Epidermal melanocyte (primary cell): ENCODE results near the gene MAP3K12.
A peak's percentile ranks its signal among the peaks of the same experiment; 100 is the strongest.
"Not testable (repeated sequence)": the region's sequence is repeated elsewhere in the genome, so short reads cannot be mapped to it uniquely, and the experiment has no call there.

Experiments used
- DNase-seq: peaks from one replicate; pipeline ENCODE4 v3.0.0; 2011; ENCODE audit warnings: low spot score; ENCODE audit not compliant: insufficient read length

MAP3K12 gene, protein sequence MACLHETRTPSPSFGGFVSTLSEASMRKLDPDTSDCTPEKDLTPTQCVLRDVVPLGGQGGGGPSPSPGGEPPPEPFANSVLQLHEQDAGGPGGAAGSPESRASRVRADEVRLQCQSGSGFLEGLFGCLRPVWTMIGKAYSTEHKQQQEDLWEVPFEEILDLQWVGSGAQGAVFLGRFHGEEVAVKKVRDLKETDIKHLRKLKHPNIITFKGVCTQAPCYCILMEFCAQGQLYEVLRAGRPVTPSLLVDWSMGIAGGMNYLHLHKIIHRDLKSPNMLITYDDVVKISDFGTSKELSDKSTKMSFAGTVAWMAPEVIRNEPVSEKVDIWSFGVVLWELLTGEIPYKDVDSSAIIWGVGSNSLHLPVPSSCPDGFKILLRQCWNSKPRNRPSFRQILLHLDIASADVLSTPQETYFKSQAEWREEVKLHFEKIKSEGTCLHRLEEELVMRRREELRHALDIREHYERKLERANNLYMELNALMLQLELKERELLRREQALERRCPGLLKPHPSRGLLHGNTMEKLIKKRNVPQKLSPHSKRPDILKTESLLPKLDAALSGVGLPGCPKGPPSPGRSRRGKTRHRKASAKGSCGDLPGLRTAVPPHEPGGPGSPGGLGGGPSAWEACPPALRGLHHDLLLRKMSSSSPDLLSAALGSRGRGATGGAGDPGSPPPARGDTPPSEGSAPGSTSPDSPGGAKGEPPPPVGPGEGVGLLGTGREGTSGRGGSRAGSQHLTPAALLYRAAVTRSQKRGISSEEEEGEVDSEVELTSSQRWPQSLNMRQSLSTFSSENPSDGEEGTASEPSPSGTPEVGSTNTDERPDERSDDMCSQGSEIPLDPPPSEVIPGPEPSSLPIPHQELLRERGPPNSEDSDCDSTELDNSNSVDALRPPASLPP

DNA sequence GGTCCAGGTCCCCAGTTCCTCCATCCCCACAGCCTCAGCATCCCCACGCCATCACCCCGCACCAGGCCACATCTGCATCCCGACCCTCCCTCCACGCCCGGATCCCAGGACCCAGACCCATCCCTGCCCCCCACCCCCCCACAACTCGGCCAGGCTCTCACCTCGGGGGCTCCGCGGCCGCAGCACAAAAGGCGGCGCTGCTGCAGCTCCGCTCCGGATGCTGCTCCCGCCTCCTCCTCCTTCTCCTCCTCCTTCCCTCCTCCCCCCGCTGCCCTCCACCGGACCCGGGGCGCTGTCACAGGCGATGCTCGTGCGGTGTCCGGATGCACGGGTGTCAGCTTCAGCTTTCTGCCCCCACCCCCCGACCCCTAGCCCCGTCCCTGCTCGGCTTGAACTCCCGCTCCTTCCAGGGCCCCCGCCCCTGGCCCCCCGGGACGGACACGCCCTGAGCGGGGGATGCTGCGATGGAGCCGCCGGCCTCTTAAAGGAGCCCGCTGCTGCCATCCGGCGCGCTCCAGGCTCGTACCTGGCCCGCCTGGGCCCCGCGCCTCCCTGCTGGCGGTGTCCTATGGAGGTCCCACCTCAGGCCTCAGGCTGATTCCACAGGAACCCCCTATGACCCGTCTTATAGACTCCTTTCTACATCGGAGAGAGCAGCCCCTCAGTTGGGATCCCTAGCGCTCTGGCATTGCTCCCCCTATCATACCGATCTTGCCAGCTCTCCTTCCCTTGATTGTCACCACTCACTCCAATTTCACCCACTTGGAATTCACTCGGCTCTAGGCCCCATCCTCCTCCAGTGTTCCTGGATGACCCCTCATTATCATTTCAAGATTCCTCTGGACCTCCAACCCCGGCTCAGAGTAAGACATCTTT is at the start of gene MAP3K12:
Gene MAP3K12, minus strand, starts transcription at position 193 of the 876 bp plus-strand sequence. CDS start 12,067 bp downstream, outside the sequence.
- no peak for DNase-seq

DNA sequence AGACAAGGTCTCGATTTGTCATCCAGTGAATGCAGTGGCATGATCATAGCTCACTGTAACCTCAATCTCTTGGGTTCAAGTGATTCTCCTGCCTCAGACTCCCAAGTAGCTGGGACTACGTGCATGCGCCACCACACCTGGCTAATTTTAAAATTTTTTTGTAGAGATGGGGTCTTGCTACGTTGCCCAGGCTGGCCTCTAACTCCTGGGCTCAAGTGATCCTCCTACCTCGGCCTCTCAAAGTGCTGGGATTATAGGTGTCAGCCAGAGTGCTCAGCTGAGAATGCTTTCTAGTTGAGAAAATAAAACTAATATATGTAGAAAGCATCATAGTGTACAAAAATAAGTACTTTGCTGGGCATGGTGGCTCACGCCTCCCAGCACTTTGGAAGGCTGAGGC is 49.1 kb upstream of the MAP3K12 start:
- DNase-seq: not testable (repeated sequence)

DNA sequence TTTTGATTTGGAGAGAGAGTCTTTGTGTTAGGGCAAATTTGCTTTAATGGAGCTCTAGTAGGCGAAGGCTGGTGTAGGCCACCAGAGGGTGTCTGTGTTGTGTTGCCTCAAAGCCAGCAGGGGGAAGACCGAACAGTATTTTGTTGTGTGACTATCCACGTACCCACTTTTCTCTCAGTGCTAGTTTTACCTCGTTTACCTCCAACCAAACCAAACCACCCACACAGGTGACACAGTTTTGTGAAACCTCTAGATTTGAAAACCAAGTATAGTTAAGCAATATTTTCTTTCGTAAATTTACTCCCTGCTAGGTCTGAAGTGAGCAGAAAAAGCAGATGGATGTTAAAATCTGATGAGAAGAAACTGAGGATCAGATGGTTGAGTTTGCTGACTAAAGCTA is 44.3 kb upstream of the MAP3K12 start:
- peak; percentile 42 for DNase-seq

DNA sequence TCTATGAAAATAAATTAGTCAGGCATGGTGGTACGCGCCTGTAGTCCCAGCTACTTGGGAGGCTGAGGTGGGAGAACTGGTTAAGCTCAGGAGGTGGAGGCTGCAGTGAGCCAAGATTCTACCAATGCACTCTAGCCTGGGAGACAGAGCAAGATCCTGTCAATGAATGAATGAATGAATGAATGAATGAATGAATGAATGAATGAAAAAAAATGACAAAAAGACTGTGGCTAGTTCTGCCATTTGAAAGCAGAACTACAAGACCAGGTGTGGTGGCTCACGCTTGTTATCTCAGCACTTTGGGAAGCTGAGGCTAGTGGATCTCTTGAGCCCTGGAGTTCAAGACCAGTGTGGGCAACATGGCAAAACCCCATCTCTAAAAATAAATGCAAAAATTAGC is 40.3 kb upstream of the MAP3K12 start:
- DNase-seq: no peak

DNA sequence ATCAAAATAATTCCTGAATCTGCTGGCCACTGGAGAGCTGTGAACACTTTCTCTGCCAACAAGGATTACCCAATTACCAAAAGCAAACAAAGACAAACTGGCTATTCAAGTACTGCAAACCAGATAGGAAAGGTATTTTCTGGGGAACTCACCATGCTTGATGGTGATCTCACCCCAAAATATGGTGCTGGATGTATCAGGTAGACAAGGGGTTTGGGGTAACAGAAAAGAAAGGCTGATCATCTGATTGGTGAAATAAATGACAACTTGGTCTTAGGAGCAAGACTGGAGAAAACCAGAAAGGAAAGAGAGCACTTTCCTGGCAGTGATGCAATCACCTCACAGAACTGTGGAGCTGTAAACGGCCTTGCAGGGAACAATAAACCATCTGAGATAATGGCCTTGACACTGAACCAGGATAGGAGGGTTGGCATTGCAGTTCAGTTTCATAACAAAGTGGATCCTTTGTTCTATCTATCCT is 39.0 kb upstream of the MAP3K12 start:
- DNase-seq: no peak

DNA sequence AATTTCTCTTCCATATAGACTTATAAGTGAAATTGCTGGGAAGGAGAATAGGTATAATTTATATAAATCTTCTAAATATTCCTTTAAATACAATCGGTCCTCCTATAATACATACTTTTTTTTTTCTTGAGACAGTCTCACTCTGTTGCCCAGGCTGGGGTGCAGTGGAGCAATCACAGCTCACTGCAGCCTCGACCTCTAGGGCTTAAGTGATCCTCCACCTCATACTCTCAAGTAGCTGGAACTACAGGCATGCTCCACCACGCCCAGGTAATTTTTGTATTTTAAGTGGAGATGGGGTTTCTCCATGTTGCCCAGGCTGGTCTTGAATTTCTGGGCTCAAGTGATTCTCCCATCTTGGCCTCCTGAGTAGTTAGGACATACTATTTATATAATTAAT is 37.7 kb upstream of the MAP3K12 start:
- DNase-seq: no peak

DNA sequence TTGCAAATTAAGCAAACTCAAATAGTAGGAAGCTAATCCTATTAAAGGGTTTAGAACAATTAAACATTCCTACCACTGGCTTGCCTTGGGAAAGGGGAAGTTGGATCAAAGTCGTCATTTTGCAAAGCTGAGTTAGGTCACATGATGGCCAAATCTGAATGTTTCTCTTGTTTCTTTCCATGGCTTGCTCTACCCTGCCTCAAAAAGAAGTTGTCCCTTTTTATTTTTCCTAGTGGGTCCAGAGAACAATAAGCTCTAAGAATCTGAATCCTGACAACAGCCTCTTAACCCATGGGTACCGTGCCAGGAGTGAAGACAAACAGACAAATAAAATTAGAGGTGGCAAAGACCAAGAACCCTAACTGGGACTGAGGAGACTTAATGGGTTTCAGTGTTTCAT is 34.2 kb upstream of the MAP3K12 start:
- no peak for DNase-seq

DNA sequence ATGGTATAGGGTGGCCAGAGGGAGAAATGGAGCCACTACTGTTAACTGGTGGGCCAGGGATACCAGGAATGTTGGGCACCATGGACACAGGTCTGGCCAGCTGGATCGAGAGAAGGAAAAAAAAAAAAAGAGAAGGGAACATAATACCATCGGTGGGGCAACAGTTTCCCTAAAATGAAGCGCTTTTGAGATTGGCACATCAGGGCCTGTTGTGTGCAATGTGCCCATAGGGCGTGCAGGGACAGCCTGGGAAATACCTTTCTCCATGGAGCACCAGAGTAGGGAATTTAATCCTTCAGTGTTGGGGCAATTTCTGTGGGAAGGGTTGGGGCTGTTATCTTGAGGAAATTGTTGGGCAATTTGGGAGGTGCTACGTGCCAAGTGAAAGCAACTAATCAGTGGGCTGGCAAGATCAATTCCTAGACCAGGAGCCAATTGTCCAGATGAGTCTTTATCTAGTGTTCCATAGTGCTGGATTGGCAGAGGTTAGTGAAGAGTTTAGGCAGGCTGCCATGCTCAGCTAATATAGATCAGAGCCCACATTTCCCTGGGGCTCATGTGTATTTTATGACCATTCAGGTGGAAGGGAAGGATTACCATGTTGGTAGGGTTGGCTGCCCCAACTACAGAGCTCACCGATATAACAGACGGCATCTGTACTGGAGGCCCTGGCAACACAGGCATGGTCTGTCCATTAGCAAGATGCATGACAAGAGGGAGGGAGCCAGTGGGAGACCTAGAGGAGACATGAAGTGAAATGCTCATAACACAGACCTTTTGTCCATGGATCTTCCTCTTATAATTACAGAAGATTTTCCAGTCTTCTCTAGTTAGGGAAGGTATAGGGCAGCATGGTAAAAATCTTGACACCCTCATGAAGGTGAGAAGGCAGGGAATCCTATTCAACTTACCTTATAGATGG is 33.5 kb upstream of the MAP3K12 start:
- DNase-seq: no peak

DNA sequence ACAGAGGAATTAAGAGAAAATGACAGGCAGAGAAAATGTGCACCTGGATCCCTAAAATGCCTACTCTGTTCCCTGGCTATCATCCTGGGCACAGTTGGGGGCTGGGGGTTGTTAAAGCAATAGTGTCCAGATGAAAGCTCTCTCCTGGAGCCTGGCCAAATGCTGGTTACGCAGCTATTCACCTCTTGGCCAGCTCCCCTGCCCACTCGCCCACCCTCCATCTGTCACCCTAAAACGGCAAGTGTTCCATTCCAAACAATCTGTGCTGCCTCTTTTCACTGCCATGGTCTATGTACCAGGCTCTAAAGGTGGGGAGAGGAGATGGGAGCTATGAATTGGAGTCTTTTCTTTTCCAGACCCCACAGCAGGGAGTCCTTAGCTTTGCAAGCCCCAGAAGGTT is 32.8 kb upstream of the MAP3K12 start:
- no peak for DNase-seq

DNA sequence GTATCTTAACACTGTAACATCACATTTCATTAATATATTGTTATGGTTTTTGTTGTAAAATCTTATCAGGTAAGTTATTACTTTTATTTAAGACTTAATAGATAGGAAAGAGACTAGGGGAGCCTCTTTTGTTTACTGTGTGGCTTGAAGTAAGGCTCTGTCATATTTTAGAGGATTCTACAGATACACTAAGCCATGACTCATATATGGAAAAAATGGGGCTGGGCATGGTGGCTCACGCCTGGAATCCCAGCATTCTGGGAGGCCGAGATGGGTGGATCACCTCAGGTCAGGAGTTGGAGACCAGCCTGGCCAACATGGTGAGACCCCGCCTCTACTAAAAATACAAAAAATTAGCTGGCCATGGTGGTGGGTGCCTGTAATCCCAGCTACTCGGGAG is 31.7 kb upstream of the MAP3K12 start:
- no peak for DNase-seq

DNA sequence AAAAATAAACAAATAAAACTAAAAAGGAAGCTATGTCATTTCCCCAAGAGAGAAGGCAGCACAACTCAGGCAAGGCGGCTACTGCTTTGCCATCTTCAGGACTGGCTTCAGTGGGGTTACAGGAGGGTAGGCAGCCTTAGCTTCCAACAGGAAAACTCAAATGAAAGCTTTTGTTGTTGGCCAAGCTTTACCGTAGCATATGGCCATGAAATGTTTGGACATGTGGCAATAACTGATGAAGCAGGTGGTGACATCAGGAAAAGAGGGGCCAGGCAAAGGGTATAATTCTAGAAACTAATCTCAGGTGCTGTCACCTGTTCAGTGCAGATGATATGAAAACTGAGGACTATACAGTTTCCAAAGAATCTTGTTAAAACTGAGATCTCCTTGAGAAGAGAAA is 30.8 kb upstream of the MAP3K12 start:
- no peak for DNase-seq

DNA sequence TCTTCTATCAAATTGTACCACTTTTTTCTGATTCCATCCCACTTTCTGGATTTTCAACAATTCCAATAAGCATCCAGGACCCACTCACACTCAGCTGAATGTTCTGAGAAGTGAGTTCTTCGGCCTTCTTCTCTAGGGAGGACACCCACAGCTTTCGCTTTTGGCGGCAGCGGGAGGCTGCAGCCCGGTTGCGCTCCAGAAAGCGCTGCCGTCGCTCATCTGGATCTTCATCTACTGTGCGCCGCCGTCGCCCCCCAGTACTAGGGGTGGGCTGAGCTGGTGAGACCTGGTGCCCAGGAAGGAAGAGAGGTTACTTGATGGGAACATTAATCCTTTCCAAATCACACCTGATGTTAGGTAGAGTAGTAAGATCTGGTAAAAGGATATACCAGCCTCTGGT is 25.2 kb upstream of the MAP3K12 start:
- DNase-seq: no peak

DNA sequence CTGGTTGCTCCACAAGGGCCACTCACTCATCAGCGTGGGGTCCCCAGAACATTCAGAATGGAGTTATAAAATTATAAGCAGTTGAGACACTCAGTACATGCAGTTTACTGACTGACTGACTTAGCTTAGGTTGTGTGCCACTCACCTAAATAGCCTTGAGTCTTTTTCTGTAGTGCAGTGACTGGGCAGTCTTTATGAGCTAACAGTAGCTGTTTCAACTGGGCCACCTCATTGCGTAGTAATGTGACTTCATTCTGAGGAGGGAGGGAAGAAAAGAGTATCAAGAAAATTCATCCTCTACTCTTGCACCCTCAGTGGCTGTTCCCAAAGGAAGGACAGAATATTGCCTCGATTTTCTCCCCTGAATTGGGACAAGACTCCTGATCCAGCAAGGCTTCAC is 23.9 kb upstream of the MAP3K12 start:
- DNase-seq: no peak

DNA sequence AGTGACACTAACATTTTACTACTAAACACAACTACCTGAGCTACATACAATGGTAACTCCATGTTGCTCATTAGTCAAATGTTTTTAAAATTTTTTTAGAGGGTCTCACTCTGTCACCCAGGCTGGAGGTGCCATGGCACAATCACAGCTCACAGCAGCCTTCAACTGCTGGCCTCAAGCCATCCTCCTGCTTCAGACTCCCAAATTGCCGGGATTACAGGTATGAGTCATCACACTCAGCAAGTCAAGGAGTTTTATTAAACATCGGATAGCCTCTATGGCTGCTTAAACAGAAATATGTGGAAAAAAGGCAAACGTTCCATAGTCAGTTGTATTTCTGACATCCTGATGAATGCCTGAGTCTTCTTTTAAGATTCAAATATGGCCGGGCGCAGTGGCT is 19.1 kb upstream of the MAP3K12 start:
- no peak for DNase-seq

DNA sequence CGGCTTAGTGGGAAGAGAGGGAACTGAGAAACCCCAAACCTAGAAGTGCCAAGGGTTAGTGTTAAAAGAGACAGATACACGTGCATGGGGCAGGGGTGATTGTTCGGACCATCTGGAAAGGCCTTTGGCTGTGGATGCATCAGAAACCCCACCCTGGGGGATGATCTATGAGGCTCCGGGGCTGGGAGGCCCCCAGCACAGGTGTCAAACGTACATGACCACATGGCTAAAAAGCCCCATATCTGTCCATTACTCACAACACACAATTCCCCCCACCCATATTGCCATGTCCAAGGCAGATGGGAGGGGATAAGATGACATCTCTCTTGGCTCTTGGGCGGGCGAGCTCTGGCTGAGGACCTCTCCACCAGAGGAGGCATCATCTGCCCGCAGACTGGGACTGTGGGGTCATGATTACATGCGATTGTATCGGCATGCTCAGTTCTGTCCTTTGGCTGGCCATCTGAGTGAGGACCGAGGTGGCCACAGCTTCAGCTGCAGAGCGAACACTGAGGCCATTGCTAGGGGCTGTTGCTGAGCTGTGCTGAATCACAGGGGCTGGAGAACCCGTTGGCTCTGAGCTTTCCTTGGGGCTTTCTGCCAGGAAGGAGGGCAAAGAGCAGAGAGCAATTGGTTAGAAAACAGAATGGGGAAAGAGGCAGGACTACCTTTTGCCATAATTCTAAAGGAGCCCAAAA is 17.6 kb upstream of the MAP3K12 start:
- DNase-seq: no peak

DNA sequence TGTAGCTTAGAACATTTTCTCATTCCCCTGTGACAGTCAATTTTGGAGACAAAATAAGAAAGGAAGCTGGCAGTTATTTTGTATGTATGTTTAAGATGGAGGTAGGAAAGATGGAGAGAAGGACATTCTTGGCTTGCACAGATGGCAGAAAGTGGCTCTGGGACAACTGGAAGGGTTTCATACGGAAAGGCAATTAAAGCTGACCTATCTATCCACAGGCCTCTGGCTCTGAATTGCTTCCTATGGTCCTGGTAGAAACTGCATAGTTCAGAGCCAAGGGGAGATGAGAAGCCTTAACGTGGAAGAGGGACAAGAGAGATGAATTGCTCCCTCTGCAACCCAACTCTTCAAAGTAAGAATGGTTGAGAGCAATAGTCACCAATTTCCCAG is 16.0 kb upstream of the MAP3K12 start:
- no peak for DNase-seq

DNA sequence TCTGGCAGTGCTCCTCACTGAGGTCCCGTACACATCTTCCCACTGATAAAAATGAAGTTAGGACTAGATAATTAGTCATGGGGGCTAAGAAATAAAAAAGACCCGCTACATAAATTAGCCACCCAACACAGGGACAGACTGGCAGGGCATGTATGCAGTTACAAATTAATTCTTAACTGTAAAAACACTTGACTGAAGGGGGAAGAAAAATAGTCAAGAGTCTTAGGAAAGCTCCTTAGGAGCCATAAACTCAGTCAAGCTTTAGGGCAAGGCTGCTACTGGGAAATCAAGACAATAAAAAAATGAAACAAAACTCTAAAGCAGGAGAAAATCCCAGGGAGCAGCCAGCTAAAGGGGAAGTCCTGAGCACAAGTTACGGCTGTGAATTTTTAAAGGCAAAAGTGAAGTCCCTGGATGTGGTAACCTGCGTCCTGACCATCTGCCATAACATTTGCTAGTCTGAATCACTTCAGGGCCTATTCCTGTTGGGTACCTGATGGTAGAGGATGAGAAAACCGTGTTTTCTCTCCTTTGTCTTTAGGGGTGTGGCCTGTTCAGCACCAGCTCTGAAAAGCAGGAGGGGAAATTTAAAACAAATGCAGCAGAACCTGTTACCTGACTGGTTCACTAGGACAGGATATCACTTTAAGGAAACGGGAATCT is 15.5 kb upstream of the MAP3K12 start:
- no peak for DNase-seq

DNA sequence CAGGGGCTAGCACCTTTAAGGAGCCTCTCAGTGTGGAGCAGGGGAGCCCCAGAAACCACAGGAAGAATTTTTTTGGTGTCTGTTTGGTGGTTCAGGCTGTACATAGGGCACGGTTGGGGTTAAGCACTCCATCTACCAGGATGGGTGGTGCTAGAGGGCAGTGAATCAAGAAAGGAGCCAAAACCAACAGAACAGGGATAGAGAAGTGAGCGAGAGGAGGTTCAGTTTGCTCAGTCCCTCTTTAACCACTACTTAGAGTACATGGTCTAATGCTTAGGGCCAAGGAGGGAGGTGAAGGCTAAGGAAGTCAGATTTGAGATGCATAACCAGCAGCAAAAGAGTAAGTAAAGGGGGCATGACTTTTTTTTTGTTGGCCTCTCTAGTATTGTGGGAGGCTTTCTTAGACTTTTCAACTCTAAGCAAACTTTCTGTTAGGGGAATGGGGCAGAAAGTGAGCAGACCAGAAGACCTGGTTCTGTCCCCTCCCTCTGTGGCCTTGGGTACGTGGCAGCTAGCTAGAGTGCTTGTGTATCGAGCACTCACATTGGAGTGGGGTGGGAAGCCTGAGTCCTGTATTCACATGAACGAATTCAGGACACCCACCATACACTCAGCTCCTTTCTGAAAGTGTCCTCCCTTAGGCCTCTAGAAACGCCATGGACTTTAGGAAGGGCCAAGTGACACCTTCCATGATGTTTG is 14.6 kb upstream of the MAP3K12 start:
- no peak for DNase-seq
